K562 (cell line): Measurements from ENCODE around the gene ACY1. TPM values are rescaled to one million over a fixed set of nuclear protein-coding genes. Genes with fewer than 3 reads are reported as not detected.

Source experiments
- ATAC-seq: fragments of 200-7000 bp; cut with Tn5 transposase; 3 replicates; pipeline ENCODE4 v1.9.1; 2020; ENCODE audit warnings: moderate library complexity
- BruUV-seq: library from RNA; stranded (reverse); fragments of 400-500 nt; replicated peaks from 2 replicates; lab custom pipeline; 2021; lab: Mats Ljungman, UMichigan
- CTCF ChIA-PET: fragments of 300-600 bp; formaldehyde crosslinking; extraction: SDS; loops from one replicate; lab custom pipeline; 2021; ENCODE audit warnings: low intra/inter-chr PET ratio; lab: Yijun Ruan, JAX
- POLR2A ChIA-PET: fragments of 300-600, 350-650 bp; sonication (Branson Sonifier 250); formaldehyde crosslinking; extraction: SDS; loops from one replicate; lab custom pipeline; 2021; ENCODE audit warnings: antibody characterized with exemption, inconsistent platforms; lab: Yijun Ruan, JAX
- DNase-seq, 4 experiments: peaks; one replicate each; pipeline versions ENCODE4 v3.0.0 to v3.0.0-alpha.2; 2011 to 2018; ENCODE audit warnings: low spot score in 3 of 4, mixed read lengths in 3 of 4; ENCODE audit errors: extremely low read depth in 1 of 4
- FAIRE-seq: peaks from 2 replicates; lab custom pipeline; 2011; peaks lifted over from hg19 to GRCh38; lab: Jason Lieb, UNC
- H2AFZ ChIP-seq: 2 replicates; pipeline ENCODE4 v1.6.0; 2011; ENCODE audit warnings: low read depth, low read length, control low read depth, inconsistent platforms
- H3K27ac ChIP-seq: fragments of 200-600 bp; 3 replicates; pipeline ENCODE4 v1.8.0; 2011; ENCODE audit warnings: low read depth, mild to moderate bottlenecking, control low read depth, inconsistent platforms, low read length, moderate library complexity, mixed read lengths; ENCODE audit errors: extremely low read depth
- H3K27me3 ChIP-seq, 2 experiments: fragments of 300-600 bp in 1 of 2; 2 replicates in 1 of 2; 3 replicates in 1 of 2; pipeline versions ENCODE4 v1.6.0 to v1.8.0; 2011; ENCODE audit warnings: inconsistent platforms in 2 of 2, low read length in 2 of 2, mild to moderate bottlenecking in 1 of 2, mixed read lengths in 1 of 2, moderate library complexity in 1 of 2; ENCODE audit not compliant: control insufficient read depth in 2 of 2, insufficient read depth in 2 of 2
- H3K36me3 ChIP-seq: fragments of 300-600 bp; 3 replicates; pipeline ENCODE4 v1.8.0; 2011; ENCODE audit warnings: mild to moderate bottlenecking, low read length, inconsistent platforms; ENCODE audit not compliant: control insufficient read depth, insufficient read depth
- H3K4me1 ChIP-seq, 2 experiments: fragments of 200-600 bp in 1 of 2; replicated peaks in 1 of 2; 2 replicates in 1 of 2; 3 replicates in 1 of 2; pipeline versions ENCODE4 v1.5.1 to v1.8.0; 2011; ENCODE audit warnings: inconsistent platforms in 2 of 2, low read length in 2 of 2, mild to moderate bottlenecking in 1 of 2, mixed read lengths in 1 of 2, moderate library complexity in 1 of 2; ENCODE audit not compliant: control insufficient read depth in 2 of 2, insufficient read depth in 2 of 2
- H3K4me2 ChIP-seq: 2 replicates; pipeline ENCODE4 v1.6.1; 2011; ENCODE audit warnings: low read length, control low read depth, inconsistent platforms, mixed read lengths; ENCODE audit not compliant: insufficient read depth
- H3K4me3 ChIP-seq: fragments of 200-600 bp; sonication (generic), shearing (Covaris generic); 2 replicates; pipeline ENCODE4 v1.5.1; 2016; ENCODE audit warnings: control low read depth, inconsistent platforms
- H3K79me2 ChIP-seq: fragments of 200-600 bp; 3 replicates; pipeline ENCODE4 v1.8.0; 2011; ENCODE audit warnings: low read length, inconsistent platforms; ENCODE audit not compliant: control insufficient read depth, insufficient read depth
- H3K9ac ChIP-seq, 2 experiments: 2 replicates each; pipeline versions ENCODE4 v1.6.0 to v1.6.1; 2011; ENCODE audit warnings: low read depth in 2 of 2, low read length in 2 of 2, control low read depth in 1 of 2, inconsistent platforms in 1 of 2, mild to moderate bottlenecking in 1 of 2, mixed read lengths in 1 of 2; ENCODE audit not compliant: insufficient read depth in 1 of 2
- H3K9me1 ChIP-seq: one replicate; pipeline ENCODE4 v1.6.0; 2011; ENCODE audit warnings: inconsistent platforms, mild to moderate bottlenecking, low read length, moderate library complexity; ENCODE audit not compliant: control insufficient read depth, insufficient read depth
- H3K9me3 ChIP-seq: replicated peaks from 2 replicates; pipeline ENCODE4 v1.5.1; 2011; ENCODE audit warnings: low read depth, low read length, inconsistent platforms; ENCODE audit not compliant: control insufficient read depth, insufficient read depth
- H4K20me1 ChIP-seq: replicated peaks from 2 replicates; pipeline ENCODE4 v1.6.1; 2011; ENCODE audit warnings: low read length, inconsistent platforms, mixed read lengths; ENCODE audit not compliant: control insufficient read depth, insufficient read depth
- IRF2 ChIP-seq: sonication (generic); formaldehyde crosslinking; IDR thresholded peaks from 2 replicates; pipeline ENCODE4 v1.8.1; 2022; ENCODE audit warnings: mild to moderate bottlenecking, missing genetic modification reagents
- KDM2B ChIP-seq: fragments of 250-450 bp; sonication (Bioruptor Pico); IDR thresholded peaks from 2 replicates; pipeline ENCODE4 v1.8.0; 2021; ENCODE audit warnings: mild to moderate bottlenecking, moderate library complexity
- KLF13 ChIP-seq: fragments of 450-650 bp; IDR thresholded peaks from 2 replicates; pipeline ENCODE4 v1.6.1; 2016; ENCODE audit warnings: missing genetic modification characterization, low read depth, mild to moderate bottlenecking, missing compliant biosample characterization, moderate library complexity, borderline replicate concordance
- MYC ChIP-seq, 2 experiments: fragments of 250-450 bp in 1 of 2; sonication (Bioruptor Pico) in 1 of 2; IDR thresholded peaks; 2 replicates each; pipeline versions ENCODE4 v1.5.1 to v1.6.1; 2012 to 2021; ENCODE audit warnings: low read depth in 2 of 2, borderline replicate concordance in 1 of 2, improper control_type of control experiment in 1 of 2, low read length in 1 of 2, mild to moderate bottlenecking in 1 of 2, moderate library complexity in 1 of 2
- NFE2 ChIP-seq: IDR thresholded peaks from 2 replicates; pipeline ENCODE4 v1.6.1; 2014; ENCODE audit warnings: antibody characterized with exemption, low read depth
- PPARD ChIP-seq: fragments of 250-450 bp; sonication (Bioruptor Pico); IDR thresholded peaks from 2 replicates; pipeline ENCODE4 v1.8.0; 2022; ENCODE audit warnings: inconsistent platforms, mild to moderate bottlenecking, moderate library complexity
- SMAD4 ChIP-seq: fragments of 250-450 bp; sonication (Bioruptor Pico); conservative IDR thresholded peaks from 2 replicates; pipeline ENCODE4 v1.8.0; 2021; ENCODE audit warnings: inconsistent platforms, mild to moderate bottlenecking, moderate library complexity
- ZKSCAN3 ChIP-seq: fragments of 250-450 bp; sonication (Bioruptor Pico); IDR thresholded peaks from 2 replicates; pipeline ENCODE4 v1.4.0; 2020
- ZNF41 ChIP-seq: fragments of 250-450 bp; sonication (Bioruptor Pico); conservative IDR thresholded peaks from 2 replicates; pipeline ENCODE4 v1.4.0; 2020; ENCODE audit warnings: mild to moderate bottlenecking
- ZNF695 ChIP-seq: fragments of 450-650 bp; formaldehyde crosslinking; IDR thresholded peaks from 2 replicates; pipeline ENCODE4 v1.4.0; 2020; ENCODE audit warnings: mild to moderate bottlenecking, moderate library complexity
- ZNF780A ChIP-seq: fragments of 250-450 bp; sonication (Bioruptor Pico); IDR thresholded peaks from 2 replicates; pipeline ENCODE4 v1.5.0; 2021; ENCODE audit warnings: mild to moderate bottlenecking
- WGBS: fragments of 100-300 bp; shearing (Covaris generic); methylation state at CpG from one replicate; pipeline ENCODE4 v1.1.6; 2016; ENCODE audit warnings: low coverage, mixed read lengths; ENCODE audit not compliant: insufficient coverage; ENCODE audit errors: missing lambda C conversion rate; 5-methylcytosine and 5-hydroxymethylcytosine counted together
- in situ Hi-C: fragments of 300-500 bp; cut with MboI; formaldehyde crosslinking; loops from 4 replicates; pipeline ENCODE4 v1.15.0; 2018; ENCODE audit warnings: inconsistent platforms, mixed read lengths
- intact Hi-C: fragments of 100-400 bp; cut with micrococcal nuclease; formaldehyde crosslinking; loops from 2 replicates; pipeline ENCODE4 v1.14.2; 2022
- polyA plus RNA-seq, 8 experiments: library from polyadenylated mRNA; depleted of rRNA in 4 of 8; stranded (reverse) in 5 of 8; unstranded in 3 of 8; fragments of >200 nt; fragmentation: Nextera tagmentation in 2 of 8; fragmentation: Illumina TruSeq in 1 of 8; extraction: Ambion mirVana in 2 of 8; extraction: Trizol in 1 of 8; gene quantifications; 2 replicates each; pipeline versions ENCODE4 v1.2.1 to v1.2.3, GENCODE V29; 2011 to 2014; ENCODE audit warnings: inconsistent platforms in 1 of 8, missing spikeins in 1 of 8
- total RNA-seq, 7 experiments: library from RNA; depleted of rRNA in 6 of 7; stranded (reverse); fragments of >200 nt in 6 of 7; fragmentation: Illumina TruSeq in 2 of 7; extraction: Trizol in 2 of 7; gene quantifications; 2 replicates each; pipeline versions ENCODE4 v1.2.1 to v1.2.3, GENCODE V29; 2011 to 2021; ENCODE audit warnings: low replicate concordance in 1 of 7
- TF ChIP-seq, protein P1 (sequence below): fragments of 250-450 bp; sonication (Bioruptor Pico); IDR thresholded peaks from 2 replicates; pipeline ENCODE4 v1.8.0; 2022; ENCODE audit warnings: moderate library complexity, mild to moderate bottlenecking, inconsistent platforms
- TF ChIP-seq, protein P2 (sequence below): IDR thresholded peaks from 2 replicates; pipeline ENCODE4 v1.6.1; 2016; ENCODE audit warnings: missing genetic modification characterization, missing compliant biosample characterization
- TF ChIP-seq, protein P3 (sequence below): sonication (generic); formaldehyde crosslinking; IDR thresholded peaks from 2 replicates; pipeline ENCODE4 v1.5.0; 2020; ENCODE audit warnings: missing genetic modification reagents
- TF ChIP-seq, protein P4 (sequence below): fragments of 250-450 bp; sonication (Bioruptor Pico); IDR thresholded peaks from 2 replicates; pipeline ENCODE4 v1.8.0; 2022; ENCODE audit warnings: inconsistent platforms, mild to moderate bottlenecking, moderate library complexity, borderline replicate concordance
- TF ChIP-seq, protein P5 (sequence below): fragments of 250-450 bp; sonication (Bioruptor Pico); IDR thresholded peaks from 2 replicates; pipeline ENCODE4 v1.4.0; 2020

The ACY1 gene
- total and polyA plus RNA-seq, 9 of the 15 experiments (the other 6 are each of a cell fraction or from before 2014, with no cell fraction given): 70.7 to 195 (median 123) TPM

DNA sequence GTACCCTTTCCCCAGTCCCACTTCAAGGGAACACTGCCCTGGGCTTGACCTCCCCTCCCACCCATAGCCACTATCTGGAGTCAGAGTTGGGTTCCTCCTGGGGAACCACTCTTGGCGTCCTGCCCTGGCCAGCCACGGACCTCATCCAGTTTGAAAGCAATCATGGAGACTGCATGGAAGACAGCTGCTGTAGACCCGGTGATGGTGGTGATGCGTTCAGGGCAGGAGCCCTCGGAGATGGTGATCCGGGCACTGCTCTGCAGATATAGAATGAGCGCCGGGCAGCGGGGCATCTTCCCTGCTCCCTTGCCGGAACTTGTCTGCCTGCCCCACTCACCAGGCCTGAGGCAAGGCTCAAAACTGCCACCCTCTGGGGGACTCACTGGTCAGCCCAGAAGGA lies 22.9 kb upstream of the ACY1 start:
- intact Hi-C loops (no loop called here), in situ Hi-C loops (no loop called here)
- DNase-seq (no peak), FAIRE-seq (no peak), ATAC-seq (no peak)
- WGBS: 14% methylated on average over 9 of the region's 10 CpGs
- peaks cover 0 to 23% of the 10 kb centered on the region in 2 experiments; a peak in 2 of 5 replicates for H3K4me1 ChIP-seq
- no TSS peak for BruUV-seq
- H3K9me1 ChIP-seq: no peaks in the 10 kb centered on the region
- H4K20me1 ChIP-seq: 0 out of 2 replicates have a peak, but pooled peaks cover 6% of the 10 kb centered on the region
- CTCF ChIA-PET: no interaction called here
- POLR2A ChIA-PET: no interaction called here
- no peaks in the 10 kb centered on the region for H3K9me3 ChIP-seq
- no peak overlapping the region for H3K27ac ChIP-seq
- H2AFZ ChIP-seq: no peak overlapping the region
- H3K36me3 ChIP-seq: no peaks in the 10 kb centered on the region
- H3K4me2 ChIP-seq: no peak overlapping the region
- H3K79me2 ChIP-seq: no peaks in the 10 kb centered on the region
- H3K9ac ChIP-seq: peak overlapping the region in 1 of 2 experiments; percentile 20; a peak in 2 of 4 replicates
- no peak overlapping the region for H3K4me3 ChIP-seq
- peaks cover 0 to 17% of the 10 kb centered on the region in 2 experiments; a peak in 2 of 5 replicates for H3K27me3 ChIP-seq
- no peak for TF ChIP-seq ZNF41 (CRISPR knock-in tag)
- TF ChIP-seq, protein P1, sequence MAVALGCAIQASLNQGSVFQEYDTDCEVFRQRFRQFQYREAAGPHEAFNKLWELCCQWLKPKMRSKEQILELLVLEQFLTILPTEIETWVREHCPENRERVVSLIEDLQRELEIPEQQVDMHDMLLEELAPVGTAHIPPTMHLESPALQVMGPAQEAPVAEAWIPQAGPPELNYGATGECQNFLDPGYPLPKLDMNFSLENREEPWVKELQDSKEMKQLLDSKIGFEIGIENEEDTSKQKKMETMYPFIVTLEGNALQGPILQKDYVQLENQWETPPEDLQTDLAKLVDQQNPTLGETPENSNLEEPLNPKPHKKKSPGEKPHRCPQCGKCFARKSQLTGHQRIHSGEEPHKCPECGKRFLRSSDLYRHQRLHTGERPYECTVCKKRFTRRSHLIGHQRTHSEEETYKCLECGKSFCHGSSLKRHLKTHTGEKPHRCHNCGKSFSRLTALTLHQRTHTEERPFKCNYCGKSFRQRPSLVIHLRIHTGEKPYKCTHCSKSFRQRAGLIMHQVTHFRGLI (CRISPR knock-in tag): no peak
- TF ChIP-seq, protein P2, sequence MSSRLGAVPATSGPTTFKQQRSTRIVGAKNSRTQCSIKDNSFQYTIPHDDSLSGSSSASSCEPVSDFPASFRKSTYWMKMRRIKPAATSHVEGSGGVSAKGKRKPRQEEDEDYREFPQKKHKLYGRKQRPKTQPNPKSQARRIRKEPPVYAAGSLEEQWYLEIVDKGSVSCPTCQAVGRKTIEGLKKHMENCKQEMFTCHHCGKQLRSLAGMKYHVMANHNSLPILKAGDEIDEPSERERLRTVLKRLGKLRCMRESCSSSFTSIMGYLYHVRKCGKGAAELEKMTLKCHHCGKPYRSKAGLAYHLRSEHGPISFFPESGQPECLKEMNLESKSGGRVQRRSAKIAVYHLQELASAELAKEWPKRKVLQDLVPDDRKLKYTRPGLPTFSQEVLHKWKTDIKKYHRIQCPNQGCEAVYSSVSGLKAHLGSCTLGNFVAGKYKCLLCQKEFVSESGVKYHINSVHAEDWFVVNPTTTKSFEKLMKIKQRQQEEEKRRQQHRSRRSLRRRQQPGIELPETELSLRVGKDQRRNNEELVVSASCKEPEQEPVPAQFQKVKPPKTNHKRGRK (tag): no peak
- TF ChIP-seq SMAD4 (CRISPR knock-in tag): no peak
- TF ChIP-seq ZKSCAN3 (CRISPR knock-in tag): no peak
- TF ChIP-seq, protein P3, sequence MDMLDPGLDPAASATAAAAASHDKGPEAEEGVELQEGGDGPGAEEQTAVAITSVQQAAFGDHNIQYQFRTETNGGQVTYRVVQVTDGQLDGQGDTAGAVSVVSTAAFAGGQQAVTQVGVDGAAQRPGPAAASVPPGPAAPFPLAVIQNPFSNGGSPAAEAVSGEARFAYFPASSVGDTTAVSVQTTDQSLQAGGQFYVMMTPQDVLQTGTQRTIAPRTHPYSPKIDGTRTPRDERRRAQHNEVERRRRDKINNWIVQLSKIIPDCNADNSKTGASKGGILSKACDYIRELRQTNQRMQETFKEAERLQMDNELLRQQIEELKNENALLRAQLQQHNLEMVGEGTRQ (CRISPR knock-in tag): no peak
- no peak for TF ChIP-seq MYC (IDR thresholded peaks at IDR 0.05; ENCODE audit: low read depth, low read length)
- no peak for TF ChIP-seq MYC (CRISPR knock-in tag; IDR thresholded peaks at IDR 0.05; ENCODE audit: borderline replicate concordance, low read depth)
- TF ChIP-seq, protein P4, sequence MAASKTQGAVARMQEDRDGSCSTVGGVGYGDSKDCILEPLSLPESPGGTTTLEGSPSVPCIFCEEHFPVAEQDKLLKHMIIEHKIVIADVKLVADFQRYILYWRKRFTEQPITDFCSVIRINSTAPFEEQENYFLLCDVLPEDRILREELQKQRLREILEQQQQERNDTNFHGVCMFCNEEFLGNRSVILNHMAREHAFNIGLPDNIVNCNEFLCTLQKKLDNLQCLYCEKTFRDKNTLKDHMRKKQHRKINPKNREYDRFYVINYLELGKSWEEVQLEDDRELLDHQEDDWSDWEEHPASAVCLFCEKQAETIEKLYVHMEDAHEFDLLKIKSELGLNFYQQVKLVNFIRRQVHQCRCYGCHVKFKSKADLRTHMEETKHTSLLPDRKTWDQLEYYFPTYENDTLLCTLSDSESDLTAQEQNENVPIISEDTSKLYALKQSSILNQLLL (CRISPR knock-in tag): no peak
- no peak for TF ChIP-seq IRF2
- TF ChIP-seq KDM2B (CRISPR knock-in tag): no peak
- TF ChIP-seq ZNF695 (CRISPR knock-in tag): no peak
- no peak for TF ChIP-seq ZNF780A (CRISPR knock-in tag)
- TF ChIP-seq, protein P5, sequence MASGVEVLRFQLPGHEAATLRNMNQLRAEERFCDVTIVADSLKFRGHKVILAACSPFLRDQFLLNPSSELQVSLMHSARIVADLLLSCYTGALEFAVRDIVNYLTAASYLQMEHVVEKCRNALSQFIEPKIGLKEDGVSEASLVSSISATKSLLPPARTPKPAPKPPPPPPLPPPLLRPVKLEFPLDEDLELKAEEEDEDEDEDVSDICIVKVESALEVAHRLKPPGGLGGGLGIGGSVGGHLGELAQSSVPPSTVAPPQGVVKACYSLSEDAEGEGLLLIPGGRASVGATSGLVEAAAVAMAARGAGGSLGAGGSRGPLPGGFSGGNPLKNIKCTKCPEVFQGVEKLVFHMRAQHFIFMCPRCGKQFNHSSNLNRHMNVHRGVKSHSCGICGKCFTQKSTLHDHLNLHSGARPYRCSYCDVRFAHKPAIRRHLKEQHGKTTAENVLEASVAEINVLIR (CRISPR knock-in tag): no peak
- TF ChIP-seq PPARD (CRISPR knock-in tag): no peak
- TF ChIP-seq KLF13: no peak
- TF ChIP-seq NFE2: no peak
